Right kidney (tissue), 1 donor: ENCODE data around the gene CHRND.

Source experiments
- DNase-seq: peaks from one replicate; pipeline ENCODE4 v3.0.0-alpha.2; 2016

The CHRND gene

GRCh38 chr2:232574674-232575403, 48.9 kb downstream of the CHRND start:
- DNase-seq = no peak

DNA sequence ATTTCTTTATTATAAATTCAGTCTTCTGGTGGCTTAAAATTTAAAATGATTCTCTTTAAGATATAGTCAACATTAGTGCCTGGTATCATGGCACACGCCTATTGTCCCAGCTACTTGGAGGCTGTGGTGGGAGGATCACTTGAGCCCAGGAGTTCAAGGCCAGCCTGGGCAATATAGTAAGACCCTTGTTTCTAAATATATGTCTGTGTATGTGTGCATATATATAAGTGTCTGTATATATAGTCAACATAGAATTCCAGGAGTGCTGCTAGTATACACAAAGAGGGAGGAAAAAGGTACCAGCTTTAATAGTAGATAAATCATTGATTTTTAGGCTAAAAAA, 49.4 kb downstream of the CHRND start:
- DNase-seq = no peak

- DNase-seq = no peak
These were observed 51.0 kb downstream of the CHRND start for GRCh38 chr2:232576995-232577394.

DNA sequence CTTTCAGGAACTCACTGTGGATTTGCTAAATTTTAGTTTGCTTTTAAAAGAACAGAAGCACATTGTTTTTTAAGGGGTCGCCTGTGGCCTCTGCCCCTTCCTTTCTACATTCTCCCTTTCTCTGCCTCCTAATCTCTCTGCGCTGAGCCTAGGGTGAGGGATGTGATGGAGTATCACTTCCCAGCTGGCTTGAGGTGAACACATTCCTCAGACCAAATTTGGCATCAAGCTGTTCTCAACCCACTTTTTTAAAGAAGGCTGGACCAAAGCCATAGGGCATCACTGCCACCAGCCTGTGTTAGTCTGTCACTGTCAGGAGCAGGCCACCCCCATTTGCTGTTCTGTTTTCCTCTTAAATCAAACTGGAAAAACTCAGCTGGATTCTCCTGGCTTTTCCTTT, 51.9 kb downstream of the CHRND start:
- no peak for DNase-seq

- DNase-seq = no peak
These were observed 52.7 kb downstream of the CHRND start for GRCh38 chr2:232578626-232579025.

GRCh38 chr2:232580648-232580981, 54.7 kb downstream of the CHRND start:
- no peak for DNase-seq

GRCh38 chr2:232581725-232582124, 55.8 kb downstream of the CHRND start:
- no peak for DNase-seq

GRCh38 chr2:232584238-232584637, 58.3 kb downstream of the CHRND start:
- DNase-seq = no peak
